AG04450 (cell line): ENCODE measurements around the gene MST1. TPM values are rescaled to one million over a fixed set of nuclear protein-coding genes. Genes with fewer than 3 reads are reported as not detected.

ENCODE experiments used
- CTCF ChIA-PET: fragments of 300-600, 350-600 bp; formaldehyde crosslinking; extraction: SDS; loops from one replicate; lab custom pipeline; 2022; ENCODE audit warnings: antibody characterized with exemption, inconsistent platforms; lab: Charles Lee
- POLR2A ChIA-PET: fragments of 350-600 bp; formaldehyde crosslinking; extraction: SDS; loops from one replicate; lab custom pipeline; 2021; ENCODE audit warnings: antibody characterized with exemption, inconsistent platforms; lab: Yijun Ruan, JAX
- DNase-seq: peaks from one replicate; pipeline ENCODE4 v3.0.0-alpha.2; 2011; ENCODE audit warnings: low read depth, low spot score
- H3K27ac ChIP-seq: one replicate; pipeline ENCODE4 v1.5.1; 2012; ENCODE audit warnings: low read depth, low read length, control low read depth
- H3K27me3 ChIP-seq: one replicate; pipeline ENCODE4 v1.6.0; 2012; ENCODE audit warnings: low read length; ENCODE audit not compliant: control insufficient read depth, insufficient read depth
- H3K4me3 ChIP-seq: 2 replicates; pipeline ENCODE4 v1.5.1; 2011; ENCODE audit warnings: mild to moderate bottlenecking, low read depth, low read length, control low read depth
- H3K9me3 ChIP-seq: 2 replicates; pipeline ENCODE4 v1.5.1; 2012; ENCODE audit warnings: low read length; ENCODE audit not compliant: control insufficient read depth, insufficient read depth
- CTCF ChIP-seq: IDR thresholded peaks from 2 replicates; pipeline ENCODE4 v1.5.1; 2011; ENCODE audit warnings: low read depth, low read length, control low read depth, inconsistent platforms
- polyA plus RNA-seq: library from polyadenylated mRNA; depleted of rRNA; stranded (reverse); fragments of >200 nt; gene quantifications from 2 replicates; pipeline ENCODE4 v1.2.3, GENCODE V29; 2011

MST1 gene
- polyA plus RNA-seq, 1 experiment: 6.5 TPM

- no peak for TF ChIP-seq CTCF
- no peak overlapping the region for H3K4me3 ChIP-seq
- ChIA-PET POLR2A (interaction anchor here (0.6 to 0.7 kb wide), 2 partner anchors 40 to 468 kb away, joined by 3 read pairs; no protein-coding TSS in a partner anchor), CTCF (interaction anchor here (0.9 to 1.0 kb wide), 2 partner anchors 10 to 125 kb away, joined by 4 to 5 read pairs; no protein-coding TSS in a partner anchor)
- no peak overlapping the region for H3K27ac ChIP-seq
- peaks cover 7% of the 10 kb centered on the region; the same call in 1 of the 2 replicates for H3K9me3 ChIP-seq
- no peak for DNase-seq
- H3K27me3 ChIP-seq: no peaks in the 10 kb centered on the region
These were observed 24.2 kb upstream of the MST1 start for GRCh38 chr3:49713336-49714105.

GRCh38 chr3:49712631-49713317 is 23.5 kb upstream of the MST1 start:
- TF ChIP-seq CTCF: no peak
- Histone ChIP-seq H3K27me3 (no peaks in the 10 kb centered on the region), H3K9me3 (no peaks in the 10 kb centered on the region; the same call in 1 of the 2 replicates), H3K4me3 (no peak overlapping the region), H3K27ac (no peak overlapping the region)
- CTCF ChIA-PET: interaction anchor here (0.9 to 1.2 kb wide), 3 partner anchors 9 to 173 kb away, joined by 3 to 5 read pairs (median 4); no protein-coding TSS in a partner anchor
- no peak for DNase-seq
- POLR2A ChIA-PET: interaction anchor here (0.7 kb wide), 1 partner anchor 40 kb away, joined by 3 read pairs; no protein-coding TSS in a partner anchor

GRCh38 chr3:49712166-49712565 is 22.9 kb upstream of the MST1 start:
- H3K4me3 ChIP-seq: no peak overlapping the region
- no peak overlapping the region for H3K27ac ChIP-seq
- no peak for TF ChIP-seq CTCF
- no peaks in the 10 kb centered on the region for H3K27me3 ChIP-seq
- ChIA-PET CTCF (interaction anchor here (1.2 kb wide), 1 partner anchor 172 kb away, joined by 3 read pairs; no protein-coding TSS in a partner anchor), POLR2A (interaction anchor here (1.4 kb wide), 1 partner anchor 10 kb away, joined by 5 read pairs; no protein-coding TSS in a partner anchor)
- DNase-seq: no peak
- H3K9me3 ChIP-seq: no peaks in the 10 kb centered on the region

- ChIA-PET CTCF (interaction anchor here (1.2 kb wide), 1 partner anchor 172 kb away, joined by 3 read pairs; no protein-coding TSS in a partner anchor), POLR2A (interaction anchor here (1.4 kb wide), 1 partner anchor 9 kb away, joined by 5 read pairs; no protein-coding TSS in a partner anchor)
- no peaks in the 10 kb centered on the region for H3K27me3 ChIP-seq
- H3K27ac ChIP-seq: no peak overlapping the region
- TF ChIP-seq CTCF: no peak
- no peak for DNase-seq
- no peak overlapping the region for H3K4me3 ChIP-seq
- H3K9me3 ChIP-seq: no peaks in the 10 kb centered on the region
These were observed 22.2 kb upstream of the MST1 start for GRCh38 chr3:49711489-49711888.
